Measurements from ENCODE around the gene OVCA2.

- no peak for TF ChIP-seq MAX (IDR thresholded peaks at IDR 0.05; ENCODE audit: low read depth)
- TF ChIP-seq POLR2AphosphoS5 (IDR thresholded peaks at IDR 0.05; ENCODE audit: low read depth, low read length): no peak
- no peak for TF ChIP-seq CTCF (IDR thresholded peaks at IDR 0.05)
- no peak for TF ChIP-seq EP300 (IDR thresholded peaks at IDR 0.05; ENCODE audit: borderline replicate concordance in 1 of 2, low read depth in 1 of 2, low read length in 1 of 2)
- TF ChIP-seq REST (IDR thresholded peaks at IDR 0.05; ENCODE audit: low read depth, low read length): no peak
Measured at GRCh38 chr17:2034806-2035540, 6.8 kb upstream of the OVCA2 start.

Data from SK-N-SH (cell line).